OCI-LY7 (cell line): ENCODE results near the gene MISFA.

Experiments
- EZH2phosphoT487 ChIP-seq: fragments of 200-600 bp; sonication (generic); IDR thresholded peaks from 2 replicates; pipeline ENCODE4 v1.6.1; 2018; ENCODE audit warnings: low read depth, borderline replicate concordance, mild to moderate bottlenecking, mixed run types, antibody characterized with exemption, low read length, moderate library complexity, mixed read lengths
- TF ChIP-seq, protein P1 (sequence below): fragments of 200-600 bp; sonication (generic); conservative IDR thresholded peaks from 2 replicates; pipeline ENCODE4 v1.5.1; 2014; ENCODE audit warnings: mild to moderate bottlenecking, antibody characterized with exemption, low read length, moderate library complexity, mixed read lengths

DNA sequence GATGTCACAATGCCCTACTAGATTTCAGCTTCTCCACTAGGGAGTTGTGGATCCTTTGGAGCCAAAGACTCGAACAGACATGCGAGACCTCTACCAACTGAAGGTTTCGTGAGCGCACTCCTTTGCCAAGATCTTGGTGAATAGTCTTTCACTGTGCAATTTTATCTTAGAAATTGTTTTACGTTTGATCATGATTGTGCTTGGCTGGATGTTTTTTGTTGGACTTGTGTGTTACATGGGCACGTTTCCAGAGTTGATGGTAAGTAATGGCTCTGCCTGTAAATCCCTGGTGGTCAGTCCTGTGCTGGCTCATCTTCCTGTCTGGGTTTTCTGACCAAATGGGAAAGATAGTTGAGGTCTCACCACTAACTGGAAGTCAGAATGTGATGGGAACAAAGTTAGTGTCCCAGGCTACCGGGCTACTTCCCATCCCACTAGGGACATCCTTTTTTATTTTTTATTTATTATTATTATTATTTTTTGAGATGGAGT lies at the start of gene MISFA:
- TF ChIP-seq, protein P1, sequence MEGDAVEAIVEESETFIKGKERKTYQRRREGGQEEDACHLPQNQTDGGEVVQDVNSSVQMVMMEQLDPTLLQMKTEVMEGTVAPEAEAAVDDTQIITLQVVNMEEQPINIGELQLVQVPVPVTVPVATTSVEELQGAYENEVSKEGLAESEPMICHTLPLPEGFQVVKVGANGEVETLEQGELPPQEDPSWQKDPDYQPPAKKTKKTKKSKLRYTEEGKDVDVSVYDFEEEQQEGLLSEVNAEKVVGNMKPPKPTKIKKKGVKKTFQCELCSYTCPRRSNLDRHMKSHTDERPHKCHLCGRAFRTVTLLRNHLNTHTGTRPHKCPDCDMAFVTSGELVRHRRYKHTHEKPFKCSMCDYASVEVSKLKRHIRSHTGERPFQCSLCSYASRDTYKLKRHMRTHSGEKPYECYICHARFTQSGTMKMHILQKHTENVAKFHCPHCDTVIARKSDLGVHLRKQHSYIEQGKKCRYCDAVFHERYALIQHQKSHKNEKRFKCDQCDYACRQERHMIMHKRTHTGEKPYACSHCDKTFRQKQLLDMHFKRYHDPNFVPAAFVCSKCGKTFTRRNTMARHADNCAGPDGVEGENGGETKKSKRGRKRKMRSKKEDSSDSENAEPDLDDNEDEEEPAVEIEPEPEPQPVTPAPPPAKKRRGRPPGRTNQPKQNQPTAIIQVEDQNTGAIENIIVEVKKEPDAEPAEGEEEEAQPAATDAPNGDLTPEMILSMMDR: no peak
- no peak for TF ChIP-seq EZH2phosphoT487
